Measurements from ENCODE around the gene PRG3. TPM values are rescaled to one million over a fixed set of nuclear protein-coding genes. Genes with fewer than 3 reads are reported as not detected.
"Not testable (repeated sequence)": the region's sequence is repeated elsewhere in the genome, so short reads cannot be mapped to it uniquely, and the experiment has no call there.

Gene PRG3
- polyA plus RNA-seq, 1 donor, result 0.23 TPM

DNA sequence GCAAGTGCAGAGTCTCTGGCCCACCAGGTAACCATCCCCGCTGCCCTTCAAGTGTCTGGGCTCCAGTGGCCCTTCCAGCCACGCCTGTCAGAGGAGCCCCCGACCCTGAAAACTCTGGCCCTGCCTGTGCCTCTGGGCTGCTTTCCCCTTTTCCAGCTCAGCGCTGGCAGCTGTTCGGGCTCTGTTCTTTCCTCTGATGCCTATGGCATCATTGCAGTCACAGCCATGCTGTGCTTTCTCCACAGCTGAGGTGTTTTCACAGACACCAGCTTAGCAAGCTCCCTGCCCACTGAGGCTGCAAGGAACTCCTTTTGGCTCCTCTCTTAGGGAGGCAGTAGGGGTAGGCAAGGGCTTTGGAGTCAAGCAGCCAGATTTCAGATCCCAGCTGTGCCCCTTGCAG, 21.6 kb downstream of the PRG3 start:
- no peak for DNase-seq

DNA sequence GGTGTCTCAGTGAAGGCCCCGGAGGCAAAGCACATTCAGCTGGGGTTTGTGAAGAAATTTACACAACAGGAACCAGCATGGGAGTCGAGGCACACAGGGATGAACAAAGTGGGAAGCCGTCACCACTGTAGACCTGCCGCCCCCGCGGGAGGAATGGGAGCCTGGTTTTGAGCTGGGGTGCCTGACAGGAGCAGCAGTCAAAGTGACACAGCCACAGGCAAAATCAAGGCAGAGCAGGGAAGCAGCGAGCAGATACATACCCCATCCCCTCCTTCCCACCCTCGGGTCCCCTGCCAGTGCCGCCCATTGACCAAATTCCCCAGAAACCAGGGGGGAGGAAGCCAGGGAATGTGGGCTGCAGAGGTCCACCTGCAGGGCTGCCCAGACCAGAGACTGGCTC, 22.0 kb downstream of the PRG3 start:
- DNase-seq, result no peak

DNA sequence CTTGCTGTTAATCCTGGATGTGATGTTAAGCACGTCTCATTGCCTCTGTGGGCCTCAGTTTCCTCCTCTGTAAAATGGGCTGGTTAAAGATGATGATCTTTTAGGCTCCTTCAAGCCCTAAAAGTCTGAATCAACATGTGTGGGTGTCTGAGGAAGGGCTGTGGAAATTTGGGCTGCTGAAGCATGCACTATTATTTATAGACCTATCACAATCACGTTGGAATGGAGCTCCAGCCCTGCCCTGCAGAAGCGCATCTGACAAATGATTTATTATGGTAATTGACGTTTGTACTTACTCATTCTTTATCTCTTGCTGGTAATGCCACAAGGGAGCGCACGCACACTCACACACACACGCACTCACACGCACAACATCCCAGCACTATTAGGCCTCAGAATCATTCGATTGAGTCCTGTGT, 22.4 kb downstream of the PRG3 start:
- no peak for DNase-seq

DNA sequence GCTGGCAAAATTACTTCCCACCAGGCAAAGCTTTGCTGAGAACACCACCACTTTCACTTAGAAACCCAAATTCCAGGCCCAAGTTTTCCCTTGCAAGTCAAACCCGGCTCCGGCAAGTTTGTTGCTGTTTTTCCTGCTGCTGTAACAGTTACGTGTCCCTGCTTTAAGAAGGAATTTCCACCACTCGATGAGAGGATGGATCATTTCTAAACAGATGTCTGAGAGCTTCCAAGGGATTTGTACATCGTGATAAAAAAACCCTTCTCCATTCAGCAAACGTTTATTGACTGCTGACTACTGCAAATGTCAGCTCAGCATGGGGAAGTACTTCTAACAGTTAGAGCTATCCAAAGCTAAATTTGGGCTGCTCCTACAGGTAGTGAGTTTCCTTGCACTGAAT, 23.1 kb downstream of the PRG3 start:
- DNase-seq, result peak; percentile 34

DNA sequence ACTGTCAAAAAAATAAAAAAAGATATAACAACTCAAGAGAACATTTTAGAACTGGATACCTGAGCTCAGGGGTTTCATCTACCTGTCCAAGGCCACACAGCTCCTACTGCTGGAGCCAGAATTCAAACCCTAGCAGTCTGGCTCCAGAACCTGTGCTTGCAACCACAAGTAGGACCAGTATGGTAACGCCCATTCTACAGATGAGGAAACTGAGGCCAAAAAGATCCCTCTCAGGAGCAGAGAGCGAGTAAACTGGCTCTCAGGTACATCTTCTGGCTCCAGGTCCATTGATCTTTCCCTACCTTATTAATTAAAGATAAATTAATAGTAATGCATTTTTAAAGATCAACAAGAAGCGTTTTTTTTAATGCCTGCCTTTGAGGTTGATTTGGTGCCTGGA, 23.6 kb downstream of the PRG3 start:
- DNase-seq, result no peak

DNA sequence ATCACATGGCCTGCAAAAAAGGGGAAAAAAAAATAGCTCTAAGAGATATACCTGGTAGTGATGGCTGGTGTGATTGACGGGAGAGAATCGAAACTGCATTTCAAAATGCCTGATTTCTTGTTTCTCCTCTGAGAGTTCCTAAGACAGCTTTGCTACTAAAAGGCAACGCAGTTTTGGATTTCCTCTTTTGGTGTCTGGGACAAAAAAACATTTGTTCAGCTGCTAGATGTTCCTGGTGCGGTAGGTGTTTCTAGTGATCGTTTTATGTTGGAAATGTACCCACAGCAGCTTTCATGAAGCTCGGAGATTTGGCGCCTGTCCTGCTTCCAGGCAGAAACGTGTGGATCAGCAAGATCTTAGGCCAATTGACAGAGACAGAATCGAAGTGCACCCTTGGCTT, 24.7 kb downstream of the PRG3 start:
- no peak for DNase-seq

DNA sequence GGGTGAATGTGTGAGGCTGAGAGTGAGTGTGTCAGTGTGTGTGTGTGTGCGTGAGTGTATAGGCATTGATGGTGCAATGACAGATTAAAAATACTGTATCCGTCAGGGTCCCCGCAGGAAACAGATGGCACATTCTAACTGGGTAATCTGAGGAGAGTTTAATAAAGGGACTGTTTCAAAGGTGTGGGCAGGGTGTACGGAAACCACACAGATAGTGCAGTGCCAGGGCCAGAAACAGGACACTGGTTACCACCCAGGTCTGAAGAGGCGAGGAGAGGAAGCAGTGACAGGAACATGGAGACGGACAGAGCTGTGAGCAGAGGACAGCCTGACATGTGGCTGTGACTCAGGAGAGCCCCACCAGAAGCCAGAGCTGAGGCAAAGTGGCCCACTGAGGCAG, 26.3 kb downstream of the PRG3 start:
- DNase-seq, result no peak

DNA sequence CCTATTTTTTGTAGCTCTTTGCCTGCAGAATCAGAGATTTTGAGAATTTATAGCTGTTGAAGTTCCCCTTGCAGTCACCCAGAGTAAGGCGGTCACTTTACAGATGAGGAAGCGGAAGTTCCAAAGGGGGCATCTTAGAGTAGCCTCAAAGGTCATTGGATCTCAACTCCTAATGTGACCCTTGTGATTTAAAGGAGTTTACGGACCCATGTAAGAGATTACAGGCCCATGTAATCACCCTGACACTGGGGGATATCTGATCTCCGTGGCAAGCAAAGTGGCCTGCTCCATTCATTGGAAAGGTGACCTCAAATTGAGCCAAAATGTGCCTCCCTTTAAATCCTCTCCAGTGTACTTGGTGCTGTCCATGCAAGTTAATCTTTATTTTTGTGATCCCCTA, 27.1 kb downstream of the PRG3 start:
- DNase-seq, result no peak

DNA sequence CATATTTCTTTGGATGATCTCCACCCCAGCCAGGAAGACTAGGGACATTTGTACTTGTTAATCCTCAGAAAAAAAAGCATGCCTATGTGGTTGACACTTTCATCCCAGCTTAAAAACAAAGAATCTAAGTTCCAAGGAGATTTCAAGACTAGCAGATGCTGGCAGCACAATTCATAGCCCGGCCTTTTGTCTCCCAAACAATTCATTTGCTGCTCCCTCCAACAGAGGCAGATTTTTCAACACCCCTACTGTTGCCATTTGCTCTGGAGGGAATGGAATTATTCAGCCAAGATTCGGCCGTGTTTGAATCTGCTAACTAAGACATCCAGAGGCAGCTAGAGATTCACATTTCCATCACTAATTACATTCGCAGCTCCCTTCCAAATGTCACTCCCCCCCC, 27.5 kb downstream of the PRG3 start:
- no peak for DNase-seq

DNA sequence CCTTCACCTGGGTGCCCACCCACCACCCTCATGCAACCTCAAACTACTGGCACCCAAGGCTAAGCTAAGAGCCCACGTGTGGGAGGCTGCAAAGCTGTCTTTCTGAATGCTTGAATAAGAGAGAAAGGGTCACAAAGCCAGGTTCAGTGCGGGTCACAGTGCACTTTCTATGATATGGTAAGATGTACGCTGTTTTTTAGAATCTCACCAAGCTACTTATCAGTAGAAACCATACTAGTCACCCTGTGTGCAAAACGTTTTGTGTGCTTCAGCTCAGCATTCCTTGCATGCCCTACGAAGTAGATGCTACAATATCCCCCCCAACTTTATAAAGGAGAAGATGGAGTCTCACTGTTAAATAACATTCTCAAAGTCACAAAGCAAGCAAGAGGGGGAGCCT, 27.9 kb downstream of the PRG3 start:
- DNase-seq, result no peak

DNA sequence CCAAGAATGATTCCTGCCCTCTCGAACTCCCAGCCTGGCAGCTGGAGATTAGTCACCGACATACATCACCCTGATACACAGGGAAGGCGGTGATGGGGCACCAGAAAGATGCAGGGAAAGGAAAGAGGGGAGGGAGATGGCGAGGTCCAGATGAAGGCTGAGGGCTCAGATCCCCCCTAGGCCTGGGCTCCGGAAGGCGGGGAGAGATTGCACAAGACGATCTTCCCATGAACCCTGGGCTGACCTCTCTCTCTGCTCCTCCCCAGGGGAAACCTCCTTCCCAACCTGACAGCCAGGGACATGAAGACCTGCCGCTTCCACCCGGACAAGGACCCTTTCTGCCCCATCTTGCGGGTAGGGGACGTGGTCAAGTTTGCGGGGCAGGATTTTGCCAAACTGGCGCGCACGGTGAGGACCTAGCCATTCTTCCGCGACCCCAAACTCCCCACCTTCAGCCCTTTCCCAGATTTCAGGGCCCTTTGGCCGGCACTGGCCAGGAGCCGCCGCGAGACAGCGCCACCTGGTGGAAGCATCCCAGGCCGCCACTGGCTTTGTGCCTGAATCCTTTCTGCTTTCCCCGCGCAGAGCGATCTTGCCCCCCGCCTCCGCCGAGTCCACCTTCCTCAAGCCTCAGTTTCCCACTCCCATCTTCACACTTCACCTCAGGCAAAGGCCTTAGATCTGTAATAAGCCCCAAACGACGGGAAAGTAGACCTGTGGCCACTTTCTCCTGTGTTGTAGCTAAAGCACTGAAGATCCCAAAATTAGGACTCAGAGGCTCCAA, 31.3 kb downstream of the PRG3 start:
- peak; percentile 60 for DNase-seq

DNA sequence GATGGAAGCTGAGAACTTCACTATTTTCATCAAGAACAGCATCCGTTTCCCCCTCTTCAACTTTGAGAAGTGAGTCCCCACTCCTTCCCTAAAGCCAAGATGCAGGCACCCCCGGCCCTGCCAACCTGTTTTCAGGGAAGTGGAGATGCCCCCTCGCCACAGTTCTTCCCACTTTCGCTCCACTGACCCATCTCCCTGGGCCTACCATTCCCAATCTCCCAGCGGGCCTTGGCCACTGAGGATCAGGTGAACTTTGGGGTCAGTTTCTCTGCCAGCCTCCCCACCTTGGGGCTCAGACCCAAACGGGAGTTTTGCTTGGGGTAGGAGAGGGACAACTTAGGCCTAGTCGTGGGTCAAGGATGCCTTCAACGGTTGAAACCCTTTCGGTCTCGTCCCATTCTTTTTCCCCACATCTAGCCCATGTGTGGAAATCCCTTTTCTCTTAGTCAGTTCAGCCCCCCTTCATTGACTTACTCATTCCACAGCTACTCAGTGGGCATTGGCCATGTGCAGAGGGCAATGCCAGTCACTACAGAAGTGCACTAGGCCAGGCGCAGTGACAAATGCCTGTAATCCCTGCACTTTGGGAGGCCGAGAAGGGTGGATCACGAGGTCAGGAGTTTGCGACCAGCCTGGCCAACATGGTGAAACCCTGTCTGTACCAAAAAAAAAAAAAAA, 32.2 kb downstream of the PRG3 start:
- no peak for DNase-seq

DNA sequence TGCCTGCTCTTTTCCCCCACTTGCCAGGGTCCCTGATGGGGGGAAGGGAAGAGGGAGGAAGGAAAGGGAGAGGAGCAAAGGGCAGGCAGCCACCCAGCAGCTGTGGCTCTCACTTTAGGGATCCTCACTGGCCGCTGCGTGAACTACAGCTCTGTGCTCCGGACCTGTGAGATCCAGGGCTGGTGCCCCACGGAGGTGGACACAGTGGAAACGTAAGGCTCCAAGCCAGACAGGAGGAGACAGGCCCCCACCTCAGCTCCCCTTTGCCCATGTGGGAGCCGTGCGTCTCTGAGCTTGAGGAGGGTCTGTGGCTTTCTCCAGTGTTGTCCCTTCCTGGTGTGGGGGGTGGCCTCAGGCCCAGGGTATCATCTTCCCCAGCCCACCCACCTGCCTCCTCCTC, 32.9 kb downstream of the PRG3 start:
- DNase-seq, result no peak

DNA sequence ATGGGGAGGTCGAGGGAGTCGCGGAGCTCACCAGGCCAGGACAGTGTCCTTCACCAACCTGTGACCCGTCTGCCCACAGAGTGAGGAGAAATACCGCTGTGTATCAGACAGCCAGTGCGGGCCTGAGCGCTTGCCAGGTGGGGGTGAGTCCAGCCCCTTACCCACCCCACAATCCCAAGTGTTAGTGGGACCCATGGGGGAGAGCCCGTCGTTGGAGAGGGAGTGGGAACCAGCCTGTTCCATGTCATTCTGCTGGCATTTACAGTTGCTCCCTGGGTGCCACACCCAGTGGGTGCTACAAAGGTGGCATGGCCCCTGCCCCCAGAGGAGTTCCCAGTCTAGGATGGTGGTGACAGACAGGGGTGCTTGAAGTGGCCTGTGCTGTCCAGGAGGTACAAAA, 33.6 kb downstream of the PRG3 start:
- no peak for DNase-seq

DNA sequence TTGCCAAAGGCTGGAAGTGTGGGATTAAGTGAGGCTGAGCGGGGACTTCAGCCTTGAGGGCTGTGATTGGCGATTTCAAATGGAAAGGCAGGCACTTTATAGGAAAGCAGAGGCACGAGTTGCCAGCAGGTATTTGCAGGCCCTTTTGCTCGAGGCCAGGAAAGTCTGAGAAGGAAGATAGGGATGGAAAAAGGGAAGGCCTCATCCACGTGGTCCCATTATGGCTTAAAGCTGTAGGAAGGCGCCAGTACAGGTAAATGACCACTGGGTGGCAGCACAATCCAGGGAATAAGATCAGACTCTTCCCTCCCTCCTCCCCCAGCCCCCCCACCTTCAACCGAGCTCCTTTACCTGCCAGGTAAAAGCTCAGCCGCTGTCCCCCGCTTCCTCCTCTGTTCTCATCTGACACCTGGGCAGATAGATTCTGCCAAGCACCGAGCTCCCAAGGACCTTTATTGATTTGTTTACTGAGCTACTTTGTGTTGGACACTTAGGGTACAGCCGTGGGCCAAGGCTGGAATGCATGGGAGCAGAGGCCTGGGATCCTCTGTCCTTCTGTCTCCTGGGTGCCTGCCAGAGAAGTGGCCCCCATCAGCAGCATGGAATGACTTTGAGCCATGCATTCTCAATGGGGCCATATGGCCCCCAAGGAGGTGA, 35.3 kb downstream of the PRG3 start:
- peak; percentile 73 for DNase-seq

DNA sequence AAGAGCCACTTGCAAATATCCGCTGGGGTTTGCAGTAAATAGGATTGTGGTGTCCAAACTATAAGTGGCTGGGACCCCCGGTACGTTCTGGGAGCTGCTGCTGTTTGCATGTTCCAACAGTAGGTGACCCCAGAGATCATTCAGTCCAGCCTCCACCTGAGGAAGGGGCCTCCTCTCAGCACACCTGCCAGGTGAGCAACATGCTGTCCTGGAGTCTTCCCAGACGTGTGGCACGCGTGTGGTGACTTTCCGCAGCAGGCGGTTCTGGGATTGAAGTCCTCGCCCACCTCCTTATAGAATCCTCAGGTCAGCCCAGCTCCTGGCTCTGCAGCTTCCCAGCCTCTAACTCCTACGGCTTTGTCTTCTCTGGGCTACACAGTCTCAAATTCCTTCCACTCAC, 36.1 kb downstream of the PRG3 start:
- no peak for DNase-seq

DNA sequence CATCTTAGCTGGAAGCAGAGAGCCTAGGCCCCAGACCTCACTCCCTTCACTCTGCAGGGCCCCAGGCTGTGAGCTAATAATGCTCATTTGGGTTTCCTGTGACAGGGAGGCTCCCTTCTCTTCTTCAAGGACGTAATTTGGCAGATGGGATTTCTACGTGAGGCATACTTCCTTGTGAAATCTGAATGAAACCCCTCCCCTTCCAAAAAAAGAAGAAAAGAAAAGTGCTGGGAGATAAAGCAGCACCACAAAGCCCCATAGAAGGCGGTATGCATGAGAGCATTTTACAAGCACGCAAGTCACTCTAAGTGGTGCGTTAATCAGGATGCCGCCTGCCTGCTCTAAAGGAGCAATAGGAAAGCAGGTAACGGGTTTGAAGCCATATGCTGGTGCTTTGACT, 37.1 kb downstream of the PRG3 start:
- DNase-seq, result no peak

DNA sequence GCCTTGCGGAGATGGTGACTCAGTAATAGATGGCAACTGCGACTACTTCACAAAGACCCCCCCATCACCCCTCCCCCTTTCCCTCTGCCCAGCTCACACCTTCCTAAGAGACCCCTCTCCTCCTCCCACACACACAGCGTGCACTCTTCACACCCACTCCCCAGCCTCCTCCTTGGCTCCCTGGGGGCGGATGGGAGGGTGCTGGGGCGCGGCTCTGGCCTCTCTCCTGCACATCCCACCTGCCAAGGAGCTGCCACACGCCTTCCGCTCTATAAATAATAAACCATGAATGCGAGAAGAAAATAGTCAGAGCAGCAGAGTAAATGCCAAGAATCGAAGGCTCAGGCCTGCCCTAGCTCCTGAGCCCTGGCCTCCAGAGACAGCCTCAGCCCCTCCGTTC, 38.2 kb downstream of the PRG3 start:
- DNase-seq, result no peak

DNA sequence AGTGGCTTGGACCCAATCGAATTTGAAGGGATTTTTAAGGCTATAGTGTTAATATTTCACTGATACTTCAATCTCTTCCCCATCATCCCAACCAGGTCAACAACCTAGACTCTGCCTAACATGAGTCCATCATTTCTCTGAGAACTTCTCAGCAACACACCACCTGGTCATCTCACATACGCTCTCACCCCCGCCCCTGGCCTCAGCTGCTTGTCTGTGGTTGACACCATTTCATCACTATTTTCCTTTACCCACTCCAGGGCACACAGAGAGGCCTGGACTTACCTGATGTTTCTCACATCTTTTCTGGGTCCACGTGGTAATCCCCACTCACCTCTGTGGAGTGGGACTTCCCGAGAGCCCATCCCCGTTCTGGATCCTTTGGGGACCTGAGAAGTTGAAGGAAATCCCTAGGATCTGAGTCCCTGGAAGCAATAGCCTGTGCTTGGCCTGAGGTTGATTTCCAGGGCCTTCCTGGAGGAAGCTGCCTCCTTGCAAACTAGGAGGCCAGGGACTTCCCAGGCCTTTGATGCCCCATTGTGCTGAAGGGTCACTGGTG, 39.6 kb downstream of the PRG3 start:
- DNase-seq, result no peak

DNA sequence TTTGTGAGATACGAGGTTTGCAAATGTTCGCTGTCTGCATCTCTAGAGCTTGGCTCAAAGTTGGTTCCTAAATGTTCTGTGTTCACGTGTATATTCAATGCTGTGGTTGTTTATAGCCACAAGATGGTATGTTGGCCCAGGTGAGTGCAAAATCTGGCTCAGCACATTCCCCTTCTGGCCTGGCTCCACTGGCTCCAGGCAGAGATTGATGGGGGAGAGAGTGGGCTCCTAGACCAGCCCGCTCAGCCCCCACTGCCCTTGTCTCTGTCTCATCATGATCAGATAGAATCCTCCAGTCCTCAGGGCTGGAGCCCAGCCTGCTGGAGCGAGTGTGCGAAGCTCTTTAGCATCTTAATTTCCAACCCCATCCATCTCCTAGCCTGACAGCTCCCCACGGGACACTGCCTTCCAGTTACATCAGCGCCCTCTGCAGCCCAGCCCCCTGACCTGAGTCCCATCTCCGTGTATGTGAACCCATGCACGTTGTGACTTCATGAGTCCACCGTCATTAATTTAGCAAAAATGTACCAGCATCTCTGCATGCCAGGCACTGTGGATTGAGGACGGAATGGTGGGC, 40.8 kb downstream of the PRG3 start:
- DNase-seq, result no peak

DNA sequence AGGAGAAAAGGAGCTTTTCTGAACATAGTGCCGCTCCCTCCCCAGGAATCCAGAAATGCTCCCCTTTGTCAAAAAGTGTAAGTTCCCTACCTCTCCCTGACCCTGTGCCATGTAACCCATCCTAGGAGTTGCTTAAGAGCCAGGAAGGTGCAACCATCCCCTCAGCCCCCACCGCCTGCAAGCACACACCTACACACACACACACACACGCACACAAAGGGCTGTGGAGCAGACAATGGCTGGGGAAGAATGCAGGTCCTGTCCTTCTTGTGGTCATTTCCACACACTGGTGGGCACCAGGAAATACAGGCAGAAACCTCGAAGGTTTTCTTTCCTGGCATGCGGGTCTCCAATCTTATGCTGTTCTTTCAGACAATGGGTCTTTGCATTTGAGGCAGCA, 41.6 kb downstream of the PRG3 start:
- DNase-seq, result no peak

DNA sequence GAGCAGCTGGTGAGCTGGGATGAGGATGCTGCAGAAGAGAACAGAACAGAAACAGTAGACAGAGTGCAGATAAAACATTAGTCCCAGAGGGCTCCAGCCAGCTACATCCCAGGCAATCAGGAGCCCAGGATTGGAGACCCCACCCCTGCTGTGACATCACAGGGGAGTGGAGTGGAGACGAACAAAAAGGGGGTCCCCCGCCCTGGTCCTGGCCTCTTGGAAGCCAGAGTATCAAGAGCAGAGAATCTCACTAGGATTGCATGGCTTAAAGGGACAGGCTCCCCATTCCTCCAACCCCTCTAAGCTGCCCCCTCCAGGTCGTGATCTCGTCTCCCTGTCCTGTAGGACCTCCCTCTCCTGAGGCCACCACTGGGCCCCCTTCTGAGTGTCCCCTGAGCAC, 42.8 kb downstream of the PRG3 start, which contains the start of gene P2RX3:
TSS of gene P2RX3 (plus strand) at position 211 of the 400 bp plus-strand sequence. CDS start 199 bp downstream, outside the sequence.
- no peak for DNase-seq

DNA sequence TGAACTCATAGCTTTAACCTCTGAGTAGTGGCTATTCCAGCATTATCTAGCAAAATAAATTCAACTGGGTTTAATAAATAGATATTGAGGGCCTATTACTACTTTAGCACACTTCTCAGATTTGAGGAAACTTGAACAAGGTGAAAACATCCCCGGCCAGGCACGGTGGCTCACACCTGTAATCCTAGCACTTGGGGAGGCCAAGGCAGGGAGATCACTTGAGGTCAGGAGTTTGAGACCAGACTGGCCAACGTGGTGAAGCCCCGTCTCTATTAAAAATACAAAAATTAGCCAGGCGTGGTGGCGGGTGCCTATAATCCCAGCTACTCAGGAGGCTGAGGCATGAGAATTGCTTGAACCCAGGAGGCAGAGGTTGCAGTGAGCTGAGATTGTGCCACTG, 44.1 kb downstream of the PRG3 start:
- DNase-seq, result not testable (repeated sequence)

Data from hindlimb muscle (tissue), 1 donor.